AG04450 (cell line): Measurements from ENCODE around the gene SERHL2. TPM values are rescaled to one million over a fixed set of nuclear protein-coding genes. Genes with fewer than 3 reads are reported as not detected.
"Not testable (repeated sequence)": the region's sequence is repeated elsewhere in the genome, so short reads cannot be mapped to it uniquely, and the experiment has no call there.

Source experiments
- CTCF ChIA-PET: fragments of 300-600, 350-600 bp; formaldehyde crosslinking; extraction: SDS; loops from one replicate; lab custom pipeline; 2022; ENCODE audit warnings: antibody characterized with exemption, inconsistent platforms; lab: Charles Lee
- POLR2A ChIA-PET: fragments of 350-600 bp; formaldehyde crosslinking; extraction: SDS; loops from one replicate; lab custom pipeline; 2021; ENCODE audit warnings: antibody characterized with exemption, inconsistent platforms; lab: Yijun Ruan, JAX
- DNase-seq: peaks from one replicate; pipeline ENCODE4 v3.0.0-alpha.2; 2011; ENCODE audit warnings: low read depth, low spot score
- H3K27ac ChIP-seq: one replicate; pipeline ENCODE4 v1.5.1; 2012; ENCODE audit warnings: low read depth, low read length, control low read depth
- H3K27me3 ChIP-seq: one replicate; pipeline ENCODE4 v1.6.0; 2012; ENCODE audit warnings: low read length; ENCODE audit not compliant: control insufficient read depth, insufficient read depth
- H3K4me3 ChIP-seq: 2 replicates; pipeline ENCODE4 v1.5.1; 2011; ENCODE audit warnings: mild to moderate bottlenecking, low read depth, low read length, control low read depth
- H3K9me3 ChIP-seq: 2 replicates; pipeline ENCODE4 v1.5.1; 2012; ENCODE audit warnings: low read length; ENCODE audit not compliant: control insufficient read depth, insufficient read depth
- polyA plus RNA-seq: library from polyadenylated mRNA; depleted of rRNA; stranded (reverse); fragments of >200 nt; gene quantifications from 2 replicates; pipeline ENCODE4 v1.2.3, GENCODE V29; 2011
- TF ChIP-seq, protein P1 (sequence below): IDR thresholded peaks from 2 replicates; pipeline ENCODE4 v1.5.1; 2011; ENCODE audit warnings: low read depth, low read length, control low read depth, inconsistent platforms

SERHL2 gene
- polyA plus RNA-seq, 1 experiment = 6.6 TPM

DNA sequence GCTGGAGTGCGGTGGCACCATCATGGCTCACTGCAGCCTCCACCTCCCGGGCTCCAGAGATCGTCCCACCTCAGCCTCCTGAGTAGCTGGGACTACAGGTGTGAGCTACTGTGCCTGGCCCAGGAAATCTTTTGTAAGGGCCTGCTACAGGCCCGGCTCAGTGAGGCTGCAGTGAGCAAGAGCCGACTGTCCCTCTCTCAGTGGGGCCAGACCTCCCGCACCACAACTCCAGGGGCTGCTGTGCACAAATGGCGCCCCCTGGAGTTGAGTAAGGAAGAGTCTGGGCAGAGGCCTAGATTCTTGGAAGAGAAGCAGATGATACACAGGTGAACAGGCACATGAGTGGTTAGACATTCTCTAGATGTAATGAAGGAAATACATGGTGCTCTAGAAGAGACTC is 7.0 kb downstream of the SERHL2 start:
- no peak overlapping the region for H3K27ac ChIP-seq
- no peaks in the 10 kb centered on the region for H3K9me3 ChIP-seq
- CTCF ChIA-PET = interaction anchor here (0.7 kb wide), 1 partner anchor 512 kb away, joined by 3 read pairs; no protein-coding TSS in a partner anchor
- no peak for DNase-seq
- no peaks in the 10 kb centered on the region for H3K27me3 ChIP-seq
- TF ChIP-seq, protein P1, sequence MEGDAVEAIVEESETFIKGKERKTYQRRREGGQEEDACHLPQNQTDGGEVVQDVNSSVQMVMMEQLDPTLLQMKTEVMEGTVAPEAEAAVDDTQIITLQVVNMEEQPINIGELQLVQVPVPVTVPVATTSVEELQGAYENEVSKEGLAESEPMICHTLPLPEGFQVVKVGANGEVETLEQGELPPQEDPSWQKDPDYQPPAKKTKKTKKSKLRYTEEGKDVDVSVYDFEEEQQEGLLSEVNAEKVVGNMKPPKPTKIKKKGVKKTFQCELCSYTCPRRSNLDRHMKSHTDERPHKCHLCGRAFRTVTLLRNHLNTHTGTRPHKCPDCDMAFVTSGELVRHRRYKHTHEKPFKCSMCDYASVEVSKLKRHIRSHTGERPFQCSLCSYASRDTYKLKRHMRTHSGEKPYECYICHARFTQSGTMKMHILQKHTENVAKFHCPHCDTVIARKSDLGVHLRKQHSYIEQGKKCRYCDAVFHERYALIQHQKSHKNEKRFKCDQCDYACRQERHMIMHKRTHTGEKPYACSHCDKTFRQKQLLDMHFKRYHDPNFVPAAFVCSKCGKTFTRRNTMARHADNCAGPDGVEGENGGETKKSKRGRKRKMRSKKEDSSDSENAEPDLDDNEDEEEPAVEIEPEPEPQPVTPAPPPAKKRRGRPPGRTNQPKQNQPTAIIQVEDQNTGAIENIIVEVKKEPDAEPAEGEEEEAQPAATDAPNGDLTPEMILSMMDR = peak; percentile 50
- POLR2A ChIA-PET = interaction anchor here (0.6 to 1.5 kb wide), 3 partner anchors 50 to 53 kb away, joined by 3 to 6 read pairs (median 4); no protein-coding TSS in a partner anchor
- H3K4me3 ChIP-seq = no peak overlapping the region

DNA sequence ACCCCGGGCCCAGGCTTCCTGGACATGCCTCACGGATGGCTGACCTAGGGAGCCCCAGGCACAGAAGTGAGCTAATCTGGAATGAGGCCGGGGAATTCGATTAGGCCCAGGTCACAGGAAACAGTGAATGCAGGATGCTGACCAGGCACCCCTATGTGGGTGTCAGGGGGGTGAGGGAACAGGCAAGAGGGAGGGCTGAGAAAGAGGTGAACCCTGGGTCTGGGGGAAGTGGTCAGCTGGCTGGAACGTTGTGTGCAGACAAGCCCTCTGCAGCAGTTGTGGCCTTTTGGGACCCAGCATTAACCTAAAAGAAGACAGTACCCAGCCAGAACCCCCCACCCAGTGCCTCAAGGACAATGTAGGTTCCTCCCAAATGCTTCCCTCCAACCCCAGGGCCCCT is 8.1 kb downstream of the SERHL2 start:
- Histone ChIP-seq H3K4me3 (no peak overlapping the region), H3K27ac (no peak overlapping the region), H3K9me3 (no peaks in the 10 kb centered on the region), H3K27me3 (no peaks in the 10 kb centered on the region)
- ChIA-PET POLR2A (no interaction called here), CTCF (no interaction called here)
- no peak for DNase-seq
- TF ChIP-seq, protein P1 = no peak

DNA sequence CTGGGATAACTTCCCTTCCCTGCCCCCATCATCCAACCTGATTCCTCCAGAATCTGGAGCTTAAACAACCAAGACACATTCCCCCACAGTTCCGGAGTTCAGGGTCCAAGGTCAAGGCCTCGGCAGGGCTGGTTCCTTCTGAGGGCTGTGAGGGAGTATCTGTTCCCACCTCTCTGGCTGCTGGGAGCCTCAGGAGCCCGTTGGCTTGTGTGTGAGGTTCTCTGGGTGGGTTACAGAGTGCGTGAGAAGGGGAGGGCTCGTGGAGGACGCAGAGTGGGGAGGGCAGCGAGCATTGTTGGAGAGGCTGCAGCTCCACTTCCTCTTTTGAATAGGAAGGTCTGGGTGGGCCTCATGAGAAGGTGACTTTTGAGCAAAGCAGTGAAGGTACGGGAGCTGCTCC is 8.5 kb downstream of the SERHL2 start:
- TF ChIP-seq, protein P1 = no peak
- no peak for DNase-seq
- Histone ChIP-seq H3K4me3 (no peak overlapping the region), H3K9me3 (no peaks in the 10 kb centered on the region), H3K27me3 (no peaks in the 10 kb centered on the region), H3K27ac (no peak overlapping the region)
- POLR2A ChIA-PET = interaction anchor here (0.6 kb wide), 1 partner anchor 54 kb away, joined by 9 read pairs; no protein-coding TSS in a partner anchor
- CTCF ChIA-PET = no interaction called here

DNA sequence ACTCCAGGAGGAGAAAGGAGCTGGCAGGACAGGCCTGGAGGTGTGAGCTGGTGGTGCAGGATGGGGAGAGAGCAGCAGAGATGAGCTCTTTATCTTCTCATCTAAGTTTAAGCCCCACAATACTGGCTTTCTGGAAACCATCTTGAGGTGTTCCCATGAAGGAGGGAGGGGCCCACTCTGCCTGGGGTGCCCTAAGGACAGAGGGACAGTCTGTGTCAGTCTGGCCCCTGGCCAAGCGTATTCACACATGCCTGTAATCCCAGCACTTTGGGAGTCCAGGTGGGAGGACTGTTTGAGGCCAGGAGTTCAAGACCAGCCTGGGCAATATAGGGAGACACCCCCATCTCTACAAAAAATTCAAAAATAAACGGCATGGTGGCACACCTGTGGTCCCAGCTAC is 8.9 kb downstream of the SERHL2 start:
- ChIA-PET CTCF (no interaction called here), POLR2A (interaction anchor here (0.6 kb wide), 1 partner anchor 54 kb away, joined by 9 read pairs; no protein-coding TSS in a partner anchor)
- Histone ChIP-seq H3K4me3 (no peak overlapping the region), H3K9me3 (no peaks in the 10 kb centered on the region), H3K27me3 (no peaks in the 10 kb centered on the region), H3K27ac (peak overlapping the region; percentile 21)
- DNase-seq = no peak
- TF ChIP-seq, protein P1 = no peak

DNA sequence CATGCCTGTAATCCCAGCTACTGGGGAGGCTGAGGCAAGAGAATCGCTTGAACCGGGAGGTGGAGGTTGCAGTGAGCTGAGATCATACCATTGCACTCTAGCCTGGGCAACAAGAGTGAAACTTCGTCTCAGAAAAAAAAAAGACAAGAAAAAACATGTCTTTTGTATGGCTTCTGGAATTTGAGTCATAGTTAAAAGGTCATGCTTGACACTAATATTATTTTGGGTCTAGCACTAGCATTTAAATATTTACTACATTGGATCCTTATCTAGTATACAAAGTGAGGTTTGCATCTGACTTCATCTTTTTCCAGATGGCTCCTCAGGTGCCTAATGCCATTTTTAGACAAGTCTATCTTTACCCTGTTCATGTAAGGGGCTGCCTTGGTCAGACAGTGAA is 10.2 kb downstream of the SERHL2 start:
- H3K4me3 ChIP-seq, CTCF ChIA-PET, DNase-seq, H3K9me3 ChIP-seq, H3K27me3 ChIP-seq, H3K27ac ChIP-seq, POLR2A ChIA-PET: not testable (repeated sequence)
